ENCODE measurements around the gene FAM117A. TPM values are rescaled to one million over a fixed set of nuclear protein-coding genes. Genes with fewer than 3 reads are reported as not detected.

FAM117A gene
- polyA plus RNA-seq, 1 of the 3 experiments (the other 2 are of a cell fraction) = 7.8 TPM

DNA sequence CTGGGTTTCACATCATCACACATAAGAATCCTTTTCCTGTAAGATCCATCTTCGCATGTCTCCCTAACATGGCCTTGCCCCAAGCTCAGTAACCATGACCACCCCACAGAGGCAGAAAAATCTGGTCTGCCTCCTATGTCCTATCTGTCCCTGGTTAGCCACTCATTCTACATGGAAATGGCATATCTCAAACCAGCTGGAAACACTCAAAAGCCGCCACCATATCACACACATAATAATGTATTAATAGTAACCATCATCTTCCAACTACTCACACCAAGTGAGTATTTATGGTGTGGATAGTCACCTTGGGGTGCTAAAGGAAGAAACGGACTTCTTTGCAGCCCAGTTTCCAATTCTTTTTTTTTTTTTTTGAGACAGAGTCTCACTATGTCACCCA, 11.4 kb downstream of the FAM117A start:
- H3K4me1 ChIP-seq (ENCODE audit: control insufficient read depth in 1 of 2, insufficient read depth in 2 of 2, low read depth in 1 of 2, low read length in 1 of 2) = no peaks in the 10 kb centered on the region; a peak in 1 of 4 replicates
- no peaks in the 10 kb centered on the region for H3K27me3 ChIP-seq (ENCODE audit: insufficient read depth)
- ChIA-PET POLR2A (interaction anchor here (0.6 kb wide), 2 partner anchors 12 to 56 kb away, joined by 3 to 4 read pairs; partner anchors contain the start of gene FAM117A), CTCF (interaction anchor here (1.4 to 4.8 kb wide), 3 partner anchors 11 to 182 kb away, joined by 3 to 19 read pairs (median 6); partner anchors contain the start of gene FAM117A)
- H3K36me3 ChIP-seq (replicated peaks in 1 of 2; ENCODE audit: control insufficient read depth in 1 of 2, insufficient read depth in 2 of 2, low read length in 1 of 2) = no peaks in the 10 kb centered on the region
- H3K27ac ChIP-seq (ENCODE audit: low read depth in 2 of 2, low read length in 1 of 2) = no peak overlapping the region
- DNase-seq = no peak
- no peak overlapping the region for H3K4me3 ChIP-seq (ENCODE audit: low read depth in 2 of 2, low read length in 1 of 2)
- H3K9me3 ChIP-seq = no peaks in the 10 kb centered on the region
- TF ChIP-seq, protein P1, sequence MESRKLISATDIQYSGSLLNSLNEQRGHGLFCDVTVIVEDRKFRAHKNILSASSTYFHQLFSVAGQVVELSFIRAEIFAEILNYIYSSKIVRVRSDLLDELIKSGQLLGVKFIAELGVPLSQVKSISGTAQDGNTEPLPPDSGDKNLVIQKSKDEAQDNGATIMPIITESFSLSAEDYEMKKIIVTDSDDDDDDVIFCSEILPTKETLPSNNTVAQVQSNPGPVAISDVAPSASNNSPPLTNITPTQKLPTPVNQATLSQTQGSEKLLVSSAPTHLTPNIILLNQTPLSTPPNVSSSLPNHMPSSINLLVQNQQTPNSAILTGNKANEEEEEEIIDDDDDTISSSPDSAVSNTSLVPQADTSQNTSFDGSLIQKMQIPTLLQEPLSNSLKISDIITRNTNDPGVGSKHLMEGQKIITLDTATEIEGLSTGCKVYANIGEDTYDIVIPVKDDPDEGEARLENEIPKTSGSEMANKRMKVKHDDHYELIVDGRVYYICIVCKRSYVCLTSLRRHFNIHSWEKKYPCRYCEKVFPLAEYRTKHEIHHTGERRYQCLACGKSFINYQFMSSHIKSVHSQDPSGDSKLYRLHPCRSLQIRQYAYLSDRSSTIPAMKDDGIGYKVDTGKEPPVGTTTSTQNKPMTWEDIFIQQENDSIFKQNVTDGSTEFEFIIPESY (IDR thresholded peaks at IDR 0.05; ENCODE audit: borderline replicate concordance, low read depth) = no peak
- TF ChIP-seq RFX5 (IDR thresholded peaks at IDR 0.05; ENCODE audit: low read length) (no peak), FOSL2 (IDR thresholded peaks at IDR 0.05; ENCODE audit: borderline replicate concordance, low read depth) (no peak), TEAD4 (IDR thresholded peaks at IDR 0.05; ENCODE audit: borderline replicate concordance, insufficient read depth) (no peak), FOXM1 (IDR thresholded peaks at IDR 0.05; ENCODE audit: low read depth) (no peak), FOXJ3 (CRISPR knock-in tag; IDR thresholded peaks at IDR 0.05) (no peak)
- TF ChIP-seq, protein P2, sequence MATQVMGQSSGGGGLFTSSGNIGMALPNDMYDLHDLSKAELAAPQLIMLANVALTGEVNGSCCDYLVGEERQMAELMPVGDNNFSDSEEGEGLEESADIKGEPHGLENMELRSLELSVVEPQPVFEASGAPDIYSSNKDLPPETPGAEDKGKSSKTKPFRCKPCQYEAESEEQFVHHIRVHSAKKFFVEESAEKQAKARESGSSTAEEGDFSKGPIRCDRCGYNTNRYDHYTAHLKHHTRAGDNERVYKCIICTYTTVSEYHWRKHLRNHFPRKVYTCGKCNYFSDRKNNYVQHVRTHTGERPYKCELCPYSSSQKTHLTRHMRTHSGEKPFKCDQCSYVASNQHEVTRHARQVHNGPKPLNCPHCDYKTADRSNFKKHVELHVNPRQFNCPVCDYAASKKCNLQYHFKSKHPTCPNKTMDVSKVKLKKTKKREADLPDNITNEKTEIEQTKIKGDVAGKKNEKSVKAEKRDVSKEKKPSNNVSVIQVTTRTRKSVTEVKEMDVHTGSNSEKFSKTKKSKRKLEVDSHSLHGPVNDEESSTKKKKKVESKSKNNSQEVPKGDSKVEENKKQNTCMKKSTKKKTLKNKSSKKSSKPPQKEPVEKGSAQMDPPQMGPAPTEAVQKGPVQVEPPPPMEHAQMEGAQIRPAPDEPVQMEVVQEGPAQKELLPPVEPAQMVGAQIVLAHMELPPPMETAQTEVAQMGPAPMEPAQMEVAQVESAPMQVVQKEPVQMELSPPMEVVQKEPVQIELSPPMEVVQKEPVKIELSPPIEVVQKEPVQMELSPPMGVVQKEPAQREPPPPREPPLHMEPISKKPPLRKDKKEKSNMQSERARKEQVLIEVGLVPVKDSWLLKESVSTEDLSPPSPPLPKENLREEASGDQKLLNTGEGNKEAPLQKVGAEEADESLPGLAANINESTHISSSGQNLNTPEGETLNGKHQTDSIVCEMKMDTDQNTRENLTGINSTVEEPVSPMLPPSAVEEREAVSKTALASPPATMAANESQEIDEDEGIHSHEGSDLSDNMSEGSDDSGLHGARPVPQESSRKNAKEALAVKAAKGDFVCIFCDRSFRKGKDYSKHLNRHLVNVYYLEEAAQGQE (IDR thresholded peaks at IDR 0.05; ENCODE audit: low read depth, low read length) = no peak
- no peaks in the 10 kb centered on the region for H3F3A ChIP-seq (replicated peaks; ENCODE audit: insufficient read depth)
- no peaks in the 10 kb centered on the region for H4K20me1 ChIP-seq (ENCODE audit: insufficient read depth)
- no peak overlapping the region for H3K4me2 ChIP-seq
- no peaks in the 10 kb centered on the region for H3K79me2 ChIP-seq (ENCODE audit: insufficient read depth)
- H3K9ac ChIP-seq = no peak overlapping the region
- no peaks in the 10 kb centered on the region for H3K9me2 ChIP-seq
- WGBS (ENCODE audit: low lambda C conversion rate) = 80% methylated on average over 3 of the region's 3 CpGs
- H2AFZ ChIP-seq (ENCODE audit: low read depth) = no peak overlapping the region

DNA sequence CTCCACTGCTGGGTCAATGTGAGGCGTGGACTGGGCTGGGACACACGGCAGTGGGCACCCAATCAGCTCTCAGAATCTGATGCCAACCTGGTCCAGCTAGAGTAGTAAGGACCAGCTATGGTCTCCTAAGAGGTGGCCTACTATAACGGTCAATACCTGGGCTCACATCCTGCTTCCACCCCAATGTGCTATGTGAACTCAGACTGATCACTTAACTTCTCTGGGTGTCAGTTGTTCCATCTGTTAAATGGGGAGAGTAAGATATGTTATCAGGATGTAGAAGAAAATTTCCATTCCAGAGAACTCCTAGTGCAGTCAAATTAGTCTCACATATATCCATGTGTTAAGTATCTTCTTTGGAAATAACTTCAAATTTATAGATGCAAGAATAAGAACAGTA, 14.2 kb downstream of the FAM117A start:
- Histone ChIP-seq H3K4me3 (ENCODE audit: low read depth in 2 of 2, low read length in 1 of 2) (no peak overlapping the region), H3K27ac (ENCODE audit: low read depth in 2 of 2, low read length in 1 of 2) (no peak overlapping the region), H3K9me2 (no peaks in the 10 kb centered on the region), H3K4me1 (ENCODE audit: control insufficient read depth in 1 of 2, insufficient read depth in 2 of 2, low read depth in 1 of 2, low read length in 1 of 2) (no peaks in the 10 kb centered on the region; a peak in 1 of 4 replicates), H3K9ac (no peak overlapping the region), H3K79me2 (ENCODE audit: insufficient read depth) (no peaks in the 10 kb centered on the region), H4K20me1 (ENCODE audit: insufficient read depth) (no peaks in the 10 kb centered on the region), H3K9me3 (no peaks in the 10 kb centered on the region), H3F3A (replicated peaks; ENCODE audit: insufficient read depth) (no peaks in the 10 kb centered on the region), H3K36me3 (replicated peaks in 1 of 2; ENCODE audit: control insufficient read depth in 1 of 2, insufficient read depth in 2 of 2, low read length in 1 of 2) (no peaks in the 10 kb centered on the region), H3K27me3 (ENCODE audit: insufficient read depth) (no peaks in the 10 kb centered on the region), H3K4me2 (no peak overlapping the region), H2AFZ (ENCODE audit: low read depth) (no peak overlapping the region)
- ChIA-PET POLR2A (interaction anchor here (0.9 kb wide), 1 partner anchor 39 kb away, joined by 3 read pairs; the partner anchor contains the start of gene KAT7), CTCF (interaction anchor here (1.1 to 4.8 kb wide), 4 partner anchors 54 to 247 kb away, joined by 3 to 19 read pairs (median 4); no protein-coding TSS in a partner anchor)
- 82% methylated on average over 3 of the region's 3 CpGs for WGBS (ENCODE audit: low lambda C conversion rate)
- no peak for DNase-seq
- TF ChIP-seq, protein P1 (IDR thresholded peaks at IDR 0.05; ENCODE audit: borderline replicate concordance, low read depth) = no peak
- TF ChIP-seq TEAD4 (IDR thresholded peaks at IDR 0.05; ENCODE audit: borderline replicate concordance, insufficient read depth) (no peak), TAF1 (IDR thresholded peaks at IDR 0.05; ENCODE audit: borderline replicate concordance, low read depth, low read length) (no peak), EP300 (IDR thresholded peaks at IDR 0.05; ENCODE audit: borderline replicate concordance in 1 of 2, low read depth in 1 of 2, low read length in 1 of 2) (no peak), POLR2AphosphoS5 (IDR thresholded peaks at IDR 0.05; ENCODE audit: low read depth, low read length) (no peak), FOXJ3 (CRISPR knock-in tag; IDR thresholded peaks at IDR 0.05) (no peak), RFX5 (IDR thresholded peaks at IDR 0.05; ENCODE audit: low read length) (no peak), GABPA (IDR thresholded peaks at IDR 0.05; ENCODE audit: low read depth) (no peak), YY1 (IDR thresholded peaks at IDR 0.05; ENCODE audit: low read depth) (no peak), FOSL2 (IDR thresholded peaks at IDR 0.05; ENCODE audit: borderline replicate concordance, low read depth) (no peak)
- TF ChIP-seq, protein P3, sequence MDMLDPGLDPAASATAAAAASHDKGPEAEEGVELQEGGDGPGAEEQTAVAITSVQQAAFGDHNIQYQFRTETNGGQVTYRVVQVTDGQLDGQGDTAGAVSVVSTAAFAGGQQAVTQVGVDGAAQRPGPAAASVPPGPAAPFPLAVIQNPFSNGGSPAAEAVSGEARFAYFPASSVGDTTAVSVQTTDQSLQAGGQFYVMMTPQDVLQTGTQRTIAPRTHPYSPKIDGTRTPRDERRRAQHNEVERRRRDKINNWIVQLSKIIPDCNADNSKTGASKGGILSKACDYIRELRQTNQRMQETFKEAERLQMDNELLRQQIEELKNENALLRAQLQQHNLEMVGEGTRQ (IDR thresholded peaks at IDR 0.05; ENCODE audit: borderline replicate concordance, low read depth, low read length) = no peak
- TF ChIP-seq, protein P4, sequence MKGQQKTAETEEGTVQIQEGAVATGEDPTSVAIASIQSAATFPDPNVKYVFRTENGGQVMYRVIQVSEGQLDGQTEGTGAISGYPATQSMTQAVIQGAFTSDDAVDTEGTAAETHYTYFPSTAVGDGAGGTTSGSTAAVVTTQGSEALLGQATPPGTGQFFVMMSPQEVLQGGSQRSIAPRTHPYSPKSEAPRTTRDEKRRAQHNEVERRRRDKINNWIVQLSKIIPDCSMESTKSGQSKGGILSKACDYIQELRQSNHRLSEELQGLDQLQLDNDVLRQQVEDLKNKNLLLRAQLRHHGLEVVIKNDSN (IDR thresholded peaks at IDR 0.05; ENCODE audit: borderline replicate concordance, low read depth) = no peak
- TF ChIP-seq, protein P5, sequence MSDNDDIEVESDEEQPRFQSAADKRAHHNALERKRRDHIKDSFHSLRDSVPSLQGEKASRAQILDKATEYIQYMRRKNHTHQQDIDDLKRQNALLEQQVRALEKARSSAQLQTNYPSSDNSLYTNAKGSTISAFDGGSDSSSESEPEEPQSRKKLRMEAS (IDR thresholded peaks at IDR 0.05; ENCODE audit: low read depth) = no peak
